Body of pancreas (tissue), 4 donors: ENCODE measurements around the gene LCE1B. TPM values are rescaled to one million over a fixed set of nuclear protein-coding genes. Genes with fewer than 3 reads are reported as not detected.

ENCODE experiments used
- ATAC-seq: fragments of 150-250 bp; one replicate; pipeline ENCODE4 v1.9.1; 2016
- DNase-seq, 4 donors: peaks; one replicate each; pipeline ENCODE4 v3.0.0-alpha.2; 2019
- H3K27ac ChIP-seq, 4 donors: fragments of 200-600 bp; sonication (generic); 1 replicate in 3 of 4; 2 replicates in 1 of 4; pipeline versions ENCODE4 v1.5.1 to v1.6.1; 2016 to 2019; ENCODE audit warnings: mild to moderate bottlenecking in 1 of 4, mixed read lengths in 1 of 4, moderate library complexity in 1 of 4
- H3K27me3 ChIP-seq, 2 donors: fragments of 200-600 bp; sonication (generic); one replicate each; pipeline ENCODE4 v1.6.0; 2016; ENCODE audit warnings: mild to moderate bottlenecking in 1 of 2
- H3K36me3 ChIP-seq, 2 donors: fragments of 200-600 bp; sonication (generic); replicated peaks in 1 of 2; 2 replicates each; pipeline ENCODE4 v1.5.1; 2016; ENCODE audit warnings: low read depth in 2 of 2; ENCODE audit not compliant: insufficient read depth in 1 of 2
- H3K4me1 ChIP-seq: fragments of 200-600 bp; sonication (generic); one replicate; pipeline ENCODE4 v1.6.0; 2016
- H3K4me3 ChIP-seq, 2 donors: fragments of 200-600 bp; sonication (generic); 1 replicate in 1 of 2; 2 replicates in 1 of 2; pipeline ENCODE4 v1.5.1; 2016 to 2019
- H3K9me3 ChIP-seq, 3 donors: fragments of 200-600 bp; sonication (generic); 1 replicate in 2 of 3; 2 replicates in 1 of 3; pipeline ENCODE4 v1.5.1; 2016
- POLR2A ChIP-seq, 3 donors: fragments of 450-650 bp; IDR thresholded peaks; one replicate each; pipeline ENCODE4 v1.6.1; 2016; ENCODE audit warnings: antibody characterized with exemption in 3 of 3, mild to moderate bottlenecking in 2 of 3
- WGBS, 2 donors: methylation state at CpG; one replicate each; pipeline ENCODE4 v1.1.5; 2017; 5-methylcytosine and 5-hydroxymethylcytosine counted together
- intact Hi-C: fragments of 100-400 bp; cut with DNase I; formaldehyde crosslinking; loops from one replicate; pipeline ENCODE4 v1.15.1; 2023
- total RNA-seq, 2 donors: library from RNA; depleted of rRNA; stranded (reverse); fragments of >200 nt; gene quantifications; one replicate each; pipeline ENCODE4 v1.1.0, GENCODE V29; 2016
- TF ChIP-seq, protein P1 (sequence below), 7 experiments: fragments of 450-650 bp in 4 of 7; fragments of 200-600 bp in 3 of 7; sonication (generic) in 3 of 7; IDR thresholded peaks; one replicate each; pipeline ENCODE4 v1.5.1; 2016 to 2019; ENCODE audit warnings: antibody characterized with exemption in 7 of 7

The LCE1B gene
- total RNA-seq, 2 donors from 2014 or later, result not detected

DNA sequence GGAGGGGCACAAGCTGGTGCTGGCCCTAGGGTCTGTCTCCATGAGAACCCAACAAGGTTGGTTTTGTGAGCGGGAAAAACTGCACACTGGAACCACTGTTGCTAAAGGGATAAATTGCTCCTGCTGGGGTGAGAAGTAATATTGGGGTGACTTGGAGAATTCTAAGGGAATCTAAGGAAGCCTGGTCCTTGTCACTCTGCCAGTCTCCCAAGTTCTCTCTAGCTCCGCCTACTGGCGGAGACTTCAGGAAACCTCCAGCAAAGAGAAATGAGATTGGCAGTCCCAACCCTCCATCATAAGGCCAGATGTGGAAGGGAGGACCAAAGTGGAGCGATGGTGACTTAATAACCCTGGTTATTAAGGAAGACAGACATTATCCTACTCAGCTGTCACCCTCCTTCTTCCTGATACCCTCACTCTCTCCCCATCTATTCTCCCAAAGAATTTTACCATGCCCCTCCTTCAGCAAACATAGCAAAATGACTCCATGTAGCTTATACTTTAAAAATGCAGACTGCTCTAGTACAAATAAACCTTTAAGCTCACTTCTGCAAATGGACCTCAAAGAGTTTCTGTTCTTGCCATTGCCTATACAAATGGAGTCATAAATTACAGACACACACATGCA lies 34.1 kb upstream of the LCE1B start:
- Histone ChIP-seq H3K27ac (no peak overlapping the region), H3K27me3 (no peaks in the 10 kb centered on the region), H3K4me3 (no peak overlapping the region), H3K4me1 (no peaks in the 10 kb centered on the region), H3K9me3 (no peaks in the 10 kb centered on the region), H3K36me3 (no peaks in the 10 kb centered on the region)
- ATAC-seq, result no peak
- no peak for TF ChIP-seq POLR2A (IDR thresholded peaks at IDR 0.05)
- TF ChIP-seq, protein P1, sequence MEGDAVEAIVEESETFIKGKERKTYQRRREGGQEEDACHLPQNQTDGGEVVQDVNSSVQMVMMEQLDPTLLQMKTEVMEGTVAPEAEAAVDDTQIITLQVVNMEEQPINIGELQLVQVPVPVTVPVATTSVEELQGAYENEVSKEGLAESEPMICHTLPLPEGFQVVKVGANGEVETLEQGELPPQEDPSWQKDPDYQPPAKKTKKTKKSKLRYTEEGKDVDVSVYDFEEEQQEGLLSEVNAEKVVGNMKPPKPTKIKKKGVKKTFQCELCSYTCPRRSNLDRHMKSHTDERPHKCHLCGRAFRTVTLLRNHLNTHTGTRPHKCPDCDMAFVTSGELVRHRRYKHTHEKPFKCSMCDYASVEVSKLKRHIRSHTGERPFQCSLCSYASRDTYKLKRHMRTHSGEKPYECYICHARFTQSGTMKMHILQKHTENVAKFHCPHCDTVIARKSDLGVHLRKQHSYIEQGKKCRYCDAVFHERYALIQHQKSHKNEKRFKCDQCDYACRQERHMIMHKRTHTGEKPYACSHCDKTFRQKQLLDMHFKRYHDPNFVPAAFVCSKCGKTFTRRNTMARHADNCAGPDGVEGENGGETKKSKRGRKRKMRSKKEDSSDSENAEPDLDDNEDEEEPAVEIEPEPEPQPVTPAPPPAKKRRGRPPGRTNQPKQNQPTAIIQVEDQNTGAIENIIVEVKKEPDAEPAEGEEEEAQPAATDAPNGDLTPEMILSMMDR (IDR thresholded peaks at IDR 0.05), result peak in 1 of 7 experiments; percentile 2
- peak in 1 of 4 donors; percentile 13 for DNase-seq
- WGBS, 2 donors, result 44 to 49% methylated on average over 4 of the region's 4 CpGs
- intact Hi-C loops, result no loop called here

DNA sequence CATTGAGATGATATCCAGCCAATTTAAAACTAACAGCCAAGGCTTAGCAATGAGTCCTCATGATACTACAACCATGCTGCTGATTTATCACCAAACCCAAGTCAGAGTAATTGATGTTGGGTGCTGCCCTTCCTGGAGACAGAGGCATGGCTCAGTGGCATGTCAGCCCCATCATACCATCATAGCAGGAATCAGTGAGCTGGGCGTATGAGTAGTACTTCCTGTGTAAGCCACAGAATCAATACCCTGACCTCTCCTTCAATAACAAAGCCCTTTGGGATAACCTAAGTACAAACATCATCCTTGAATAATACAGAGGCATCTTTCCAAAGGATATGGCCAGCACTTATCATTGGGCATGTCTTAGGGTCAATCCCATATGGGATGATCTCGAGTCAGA lies 28.7 kb upstream of the LCE1B start:
- H3K27me3 ChIP-seq, result no peaks in the 10 kb centered on the region
- H3K4me1 ChIP-seq, result no peaks in the 10 kb centered on the region
- no peak overlapping the region for H3K27ac ChIP-seq
- TF ChIP-seq POLR2A (IDR thresholded peaks at IDR 0.05), result no peak
- TF ChIP-seq, protein P1 (IDR thresholded peaks at IDR 0.05), result no peak
- ATAC-seq (no peak), DNase-seq (no peak)
- H3K9me3 ChIP-seq, result no peaks in the 10 kb centered on the region
- no peaks in the 10 kb centered on the region for H3K36me3 ChIP-seq
- intact Hi-C loops, result no loop called here
- H3K4me3 ChIP-seq, result no peak overlapping the region
- 39 to 45% methylated on average over 2 of the region's 2 CpGs for whole genome bisulfite sequencing, 2 donors

DNA sequence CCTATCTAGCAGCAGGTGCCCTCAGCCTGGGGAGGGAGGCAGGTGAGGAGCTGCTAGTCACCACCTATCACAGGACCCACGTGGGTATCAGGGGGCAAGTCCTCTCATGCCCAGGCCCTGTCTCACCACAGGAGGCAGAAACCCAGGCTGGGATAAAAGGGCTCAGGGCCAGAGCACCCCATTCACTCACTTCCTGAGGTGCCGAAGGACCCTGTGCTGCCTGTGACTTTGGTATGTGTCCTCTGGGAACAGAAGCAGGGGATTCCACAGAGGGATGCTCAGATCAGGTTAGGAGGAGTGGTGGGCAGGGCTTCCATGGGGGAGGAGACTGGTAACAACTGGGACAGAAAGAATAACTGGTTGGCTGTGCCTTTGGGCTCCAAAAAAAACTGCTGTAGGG lies 25.7 kb upstream of the LCE1B start, which contains the start of gene LCE1E:
Gene LCE1E (plus strand): TSS at position 181 of the 400 bp plus-strand sequence. CDS start 1,043 bp downstream, outside the sequence.
- Histone ChIP-seq H3K4me1 (no peaks in the 10 kb centered on the region), H3K4me3 (no peak within 1 kb of the TSS), H3K36me3 (no peaks in the 10 kb centered on the region), H3K27me3 (no peaks in the 10 kb centered on the region), H3K27ac (no peak within 1 kb of the TSS), H3K9me3 (no peaks in the 10 kb centered on the region)
- no peak for ATAC-seq
- no peak for DNase-seq
- WGBS, 2 donors, result 19 to 41% methylated on average over 2 of the region's 2 CpGs
- TF ChIP-seq POLR2A (IDR thresholded peaks at IDR 0.05), result no peak
- TF ChIP-seq, protein P1 (IDR thresholded peaks at IDR 0.05), result no peak
- intact Hi-C loops, result no loop called here

DNA sequence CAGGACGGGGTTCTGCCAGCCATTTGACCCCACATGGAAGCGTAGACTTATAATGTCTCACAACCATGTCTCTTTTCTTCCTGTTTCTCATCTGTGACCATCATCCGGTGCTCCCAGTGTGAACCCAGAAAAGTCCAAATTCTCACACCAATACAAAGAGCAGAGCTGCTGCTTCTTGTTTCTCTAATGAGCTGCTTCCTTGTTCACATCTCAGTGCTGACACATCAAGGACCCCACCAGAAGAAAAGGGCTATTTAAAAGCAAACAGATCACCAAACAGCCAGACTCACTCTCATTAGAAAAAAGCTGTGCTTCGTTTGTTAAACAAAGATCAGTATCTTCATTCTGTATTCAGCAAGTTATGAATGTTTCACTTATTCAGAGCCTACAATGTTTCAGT lies 16.1 kb upstream of the LCE1B start:
- no peaks in the 10 kb centered on the region for H3K9me3 ChIP-seq
- no peak for ATAC-seq
- DNase-seq, result no peak
- TF ChIP-seq POLR2A (IDR thresholded peaks at IDR 0.05), result no peak
- TF ChIP-seq, protein P1 (IDR thresholded peaks at IDR 0.05), result no peak
- H3K4me1 ChIP-seq, result no peaks in the 10 kb centered on the region
- no peaks in the 10 kb centered on the region for H3K36me3 ChIP-seq
- H3K4me3 ChIP-seq, result no peak overlapping the region
- no peak overlapping the region for H3K27ac ChIP-seq
- 39 to 44% methylated on average over 4 of the region's 4 CpGs for WGBS, 2 donors
- intact Hi-C loops, result no loop called here
- no peaks in the 10 kb centered on the region for H3K27me3 ChIP-seq

DNA sequence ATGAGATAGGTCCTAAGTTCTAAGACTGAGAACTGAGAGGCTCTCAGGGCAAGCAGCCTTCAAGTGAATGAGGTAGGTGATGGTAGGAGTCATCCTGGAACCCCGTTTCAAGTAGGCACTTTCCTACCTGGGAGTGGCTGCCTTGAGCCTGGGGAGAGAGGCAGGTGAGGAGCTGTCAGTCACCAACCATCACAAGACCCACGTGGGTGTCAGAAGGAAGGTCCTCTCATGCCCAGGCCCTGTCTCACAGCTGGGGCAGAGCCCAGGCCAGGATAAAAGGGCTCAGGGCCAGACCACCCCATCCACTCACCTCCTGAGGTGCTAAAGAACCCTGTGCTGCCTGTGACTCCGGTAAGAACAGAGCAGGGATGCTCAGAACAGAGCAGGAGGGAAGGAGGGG lies 15.3 kb upstream of the LCE1B start, which contains the start of gene LCE1D:
Gene LCE1D (plus strand): TSS at position 301 of the 400 bp plus-strand sequence. CDS start 1,074 bp downstream, outside the sequence.
- TF ChIP-seq, protein P1 (IDR thresholded peaks at IDR 0.05), result no peak
- TF ChIP-seq POLR2A (IDR thresholded peaks at IDR 0.05), result no peak
- Histone ChIP-seq H3K4me3 (no peak within 1 kb of the TSS), H3K27ac (no peak within 1 kb of the TSS), H3K36me3 (no peaks in the 10 kb centered on the region), H3K4me1 (no peaks in the 10 kb centered on the region), H3K27me3 (no peaks in the 10 kb centered on the region), H3K9me3 (no peaks in the 10 kb centered on the region)
- intact Hi-C loops, result no loop called here
- ATAC-seq (no peak), DNase-seq (no peak)
- 18 to 23% methylated on average over 3 of the region's 3 CpGs for WGBS, 2 donors
